Nephron progenitor cell (in vitro differentiated cells): Measurements from ENCODE around the gene PSTK.

Experiments
- DNase-seq: peaks from one replicate; pipeline ENCODE4 v3.0.0; 2021
- H3K27ac Mint-ChIP-seq: 2 replicates; pipeline ENCODE4 v1.8.0; 2021; ENCODE audit warnings: mild to moderate bottlenecking, moderate library complexity, mixed read lengths
- H3K27me3 Mint-ChIP-seq: 2 replicates; pipeline ENCODE4 v1.8.0; 2021; ENCODE audit warnings: mild to moderate bottlenecking, low read depth, mixed read lengths; ENCODE audit not compliant: poor library complexity
- H3K36me3 Mint-ChIP-seq: 2 replicates; pipeline ENCODE4 v1.8.0; 2021; ENCODE audit warnings: low read depth, mixed read lengths
- H3K4me1 Mint-ChIP-seq: 2 replicates; pipeline ENCODE4 v1.8.0; 2021; ENCODE audit warnings: mixed read lengths
- H3K4me3 Mint-ChIP-seq: 2 replicates; pipeline ENCODE4 v1.8.0; 2021; ENCODE audit warnings: mild to moderate bottlenecking, moderate library complexity, mixed read lengths
- H3K9me3 Mint-ChIP-seq: 2 replicates; pipeline ENCODE4 v1.8.0; 2021; ENCODE audit warnings: mild to moderate bottlenecking, moderate library complexity, mixed read lengths
- CTCF ChIP-seq: fragments of 200-600 bp; sonication (generic); IDR thresholded peaks from 2 replicates; pipeline ENCODE4 v1.5.0; 2021; ENCODE audit warnings: antibody characterized with exemption

Gene PSTK

GRCh38 chr10:122980209-122981065 lies at the start of gene PSTK:
PSTK (plus strand) TSS chr10:122980401; CDS start chr10:122980480, 79 bp downstream.
- Mint-ChIP-seq H3K36me3 (peaks cover 9% of the 10 kb centered on the region), H3K9me3 (no peaks in the 10 kb centered on the region), H3K27ac (peak within 1 kb of the TSS; percentile 98), H3K4me1 (peaks cover 16% of the 10 kb centered on the region), H3K4me3 (peak within 1 kb of the TSS; percentile 86), H3K27me3 (peaks cover 12% of the 10 kb centered on the region)
- peak; percentile 87 for DNase-seq
- TF ChIP-seq CTCF, result peak; percentile 93

GRCh38 chr10:122931088-122931906 lies 48.9 kb upstream of the PSTK start:
- no peak for TF ChIP-seq CTCF
- no peak for DNase-seq
- Mint-ChIP-seq H3K9me3 (peaks cover 5% of the 10 kb centered on the region), H3K27ac (no peak overlapping the region), H3K36me3 (peaks cover 27% of the 10 kb centered on the region), H3K4me3 (no peak overlapping the region), H3K4me1 (no peaks in the 10 kb centered on the region), H3K27me3 (no peaks in the 10 kb centered on the region)

- peaks cover 5% of the 10 kb centered on the region for H3K9me3 Mint-ChIP-seq
- peaks cover 39% of the 10 kb centered on the region for H3K36me3 Mint-ChIP-seq
- H3K27me3 Mint-ChIP-seq, result no peaks in the 10 kb centered on the region
- no peak overlapping the region for H3K27ac Mint-ChIP-seq
- no peak for TF ChIP-seq CTCF
- no peaks in the 10 kb centered on the region for H3K4me1 Mint-ChIP-seq
- no peak overlapping the region for H3K4me3 Mint-ChIP-seq
- no peak for DNase-seq
These were observed 40.9 kb upstream of the PSTK start for GRCh38 chr10:122939133-122939855.

GRCh38 chr10:122939856-122940543 lies 40.2 kb upstream of the PSTK start:
- Mint-ChIP-seq H3K27me3 (no peaks in the 10 kb centered on the region), H3K4me1 (no peaks in the 10 kb centered on the region), H3K36me3 (peaks cover 38% of the 10 kb centered on the region), H3K4me3 (no peak overlapping the region), H3K9me3 (peaks cover 8% of the 10 kb centered on the region), H3K27ac (no peak overlapping the region)
- DNase-seq, result no peak
- TF ChIP-seq CTCF, result no peak

- H3K36me3 Mint-ChIP-seq, result peaks cover 47% of the 10 kb centered on the region
- no peak overlapping the region for H3K4me3 Mint-ChIP-seq
- peaks cover 7% of the 10 kb centered on the region for H3K9me3 Mint-ChIP-seq
- no peak for TF ChIP-seq CTCF
- no peak for DNase-seq
- peaks cover 18% of the 10 kb centered on the region for H3K4me1 Mint-ChIP-seq
- H3K27ac Mint-ChIP-seq, result no peak overlapping the region
- peaks cover 2% of the 10 kb centered on the region for H3K27me3 Mint-ChIP-seq
These were observed 30.9 kb upstream of the PSTK start for GRCh38 chr10:122949296-122949695.
